ENCODE results near the gene OR5D16.

DNA sequence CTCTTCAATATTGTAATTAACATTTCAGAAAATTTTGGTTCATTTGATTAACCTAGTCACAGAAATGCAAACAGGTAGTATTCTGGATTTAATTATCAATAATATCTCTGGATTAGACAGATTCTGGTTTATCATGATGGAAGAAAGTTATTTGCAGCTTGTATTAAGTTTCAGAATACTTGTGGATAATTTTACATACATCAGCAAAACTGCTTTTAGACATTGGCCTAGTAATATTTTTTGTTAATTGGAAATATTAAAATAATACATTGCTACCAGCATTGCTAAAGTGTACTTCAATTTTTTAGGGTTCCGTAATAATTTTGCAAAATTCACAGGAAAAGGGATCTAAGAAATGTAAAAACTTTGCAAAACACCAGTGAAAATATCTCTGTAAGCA, 46.9 kb upstream of the OR5D16 start:
- TF ChIP-seq POLR2A (IDR thresholded peaks at IDR 0.05; ENCODE audit: low read depth, low read length) (no peak), TAF1 (IDR thresholded peaks at IDR 0.05; ENCODE audit: borderline replicate concordance, low read depth, low read length) (no peak)
